ENCODE data around the gene SERTAD2. TPM values are rescaled to one million over a fixed set of nuclear protein-coding genes. Genes with fewer than 3 reads are reported as not detected.
A peak's percentile ranks its signal among the peaks of the same experiment; 100 is the strongest.

SERTAD2 gene
- total and polyA plus RNA-seq, 10 donors, result 10.4 to 61.4 (median 41.1) TPM

DNA sequence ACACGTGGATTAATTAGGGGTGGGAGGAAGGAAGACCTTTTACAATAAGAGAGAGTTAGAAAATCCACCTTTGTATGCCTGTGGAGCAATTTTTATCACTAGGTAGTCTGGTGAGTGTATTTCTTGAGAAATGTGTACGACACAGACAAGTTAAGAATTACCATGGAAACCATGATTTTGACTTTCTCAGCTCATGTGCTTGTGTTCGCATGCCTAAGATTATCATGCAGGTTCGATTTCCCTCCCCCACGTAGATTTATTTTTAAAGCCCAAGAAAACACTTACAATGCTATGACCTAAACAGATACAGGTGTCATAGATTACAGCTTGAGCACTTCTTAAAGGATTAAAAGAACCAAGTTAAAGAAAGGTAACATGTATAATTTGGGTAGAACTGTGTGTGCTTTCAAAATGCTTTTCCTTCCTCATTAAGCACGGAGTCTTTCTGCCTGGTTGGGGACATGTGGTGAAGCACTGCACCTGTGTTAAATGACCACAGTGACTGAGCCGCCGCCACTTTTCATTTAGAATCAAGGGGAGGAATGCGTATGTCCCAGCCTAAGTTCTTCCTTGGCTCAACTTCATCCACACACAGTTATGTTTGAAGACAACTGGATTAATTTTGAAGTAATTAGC lies 16.6 kb downstream of the SERTAD2 start:
- Histone ChIP-seq H3K4me1 (peaks cover 53 to 98% (median 87%) of the 10 kb centered on the region in 6 donors), H3K9me3 (no peaks in the 10 kb centered on the region), H3K36me3 (peaks cover 4 to 49% (median 38%) of the 10 kb centered on the region in 6 donors), H3K4me3 (peak overlapping the region in 1 of 8 donors; percentile 49), H3K27me3 (replicated peaks in 1 of 7) (no peaks in the 10 kb centered on the region), H3K27ac (peak overlapping the region; percentile 66 to 93 (median 80))
- intact Hi-C loops (cut with DNase I; ENCODE audit: low total_unique reads), result no loop called here
- 21 to 35% (median 22%) methylated on average over 9 of the region's 9 CpGs for WGBS, 5 donors
- DNase-seq, result no peak
- TF ChIP-seq POLR2AphosphoS5 (IDR thresholded peaks at IDR 0.05) (peak in 1 of 3 donors; percentile 76), POLR2A (IDR thresholded peaks at IDR 0.05) (peak in 1 of 3 donors; percentile 7)
- TF ChIP-seq, protein P1, sequence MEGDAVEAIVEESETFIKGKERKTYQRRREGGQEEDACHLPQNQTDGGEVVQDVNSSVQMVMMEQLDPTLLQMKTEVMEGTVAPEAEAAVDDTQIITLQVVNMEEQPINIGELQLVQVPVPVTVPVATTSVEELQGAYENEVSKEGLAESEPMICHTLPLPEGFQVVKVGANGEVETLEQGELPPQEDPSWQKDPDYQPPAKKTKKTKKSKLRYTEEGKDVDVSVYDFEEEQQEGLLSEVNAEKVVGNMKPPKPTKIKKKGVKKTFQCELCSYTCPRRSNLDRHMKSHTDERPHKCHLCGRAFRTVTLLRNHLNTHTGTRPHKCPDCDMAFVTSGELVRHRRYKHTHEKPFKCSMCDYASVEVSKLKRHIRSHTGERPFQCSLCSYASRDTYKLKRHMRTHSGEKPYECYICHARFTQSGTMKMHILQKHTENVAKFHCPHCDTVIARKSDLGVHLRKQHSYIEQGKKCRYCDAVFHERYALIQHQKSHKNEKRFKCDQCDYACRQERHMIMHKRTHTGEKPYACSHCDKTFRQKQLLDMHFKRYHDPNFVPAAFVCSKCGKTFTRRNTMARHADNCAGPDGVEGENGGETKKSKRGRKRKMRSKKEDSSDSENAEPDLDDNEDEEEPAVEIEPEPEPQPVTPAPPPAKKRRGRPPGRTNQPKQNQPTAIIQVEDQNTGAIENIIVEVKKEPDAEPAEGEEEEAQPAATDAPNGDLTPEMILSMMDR (IDR thresholded peaks at IDR 0.05 in 8 of 11, conservative IDR thresholded peaks at IDR 0.05 in 3 of 11), result no peak

DNA sequence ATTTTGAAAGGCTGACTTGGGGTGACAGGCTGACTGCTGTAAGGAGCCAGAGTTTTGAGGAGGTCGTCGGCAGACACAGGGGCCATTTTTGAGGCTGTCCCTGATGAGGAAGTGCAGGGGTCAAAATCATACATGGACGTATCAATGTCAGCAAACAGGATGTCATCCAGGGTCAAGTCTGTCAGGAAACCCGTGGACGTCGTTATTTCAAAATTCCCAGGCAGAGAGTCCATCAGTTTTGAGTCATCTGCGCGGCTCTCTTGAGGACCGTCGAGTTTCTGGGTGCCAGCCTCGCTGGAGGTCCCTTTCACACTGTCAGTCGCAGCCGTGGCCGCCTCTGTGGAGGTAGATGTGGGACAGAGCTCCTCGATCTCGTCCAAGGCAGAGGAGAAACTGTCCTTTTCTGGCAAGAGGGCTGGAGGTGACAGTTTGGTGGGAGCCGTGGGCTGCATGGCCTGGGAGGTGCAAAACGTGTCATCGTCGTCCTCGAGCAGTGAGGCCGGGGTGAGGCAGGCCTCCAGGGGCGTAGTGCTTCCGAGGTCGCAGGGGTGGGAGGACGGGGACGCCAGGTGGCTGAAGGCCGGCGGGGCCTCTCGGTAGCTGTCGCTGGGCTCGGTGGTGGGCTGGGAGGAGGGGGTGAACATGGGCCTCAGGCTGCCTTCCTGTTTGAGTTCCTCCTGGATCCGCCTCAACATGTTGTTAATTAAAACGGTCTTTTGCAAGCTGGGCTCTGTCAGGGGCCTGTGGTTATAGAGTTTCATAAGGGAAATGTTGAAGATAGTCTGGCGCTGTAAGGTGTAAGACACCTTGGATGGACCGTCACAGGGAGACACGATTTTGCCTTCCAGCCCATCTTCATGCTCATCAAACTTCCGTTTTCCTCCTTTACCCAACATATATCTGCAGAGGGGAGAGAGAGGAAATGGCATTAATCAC lies 17.5 kb downstream of the SERTAD2 start:
- Histone ChIP-seq H3K36me3 (peaks cover 4 to 54% (median 39%) of the 10 kb centered on the region in 6 donors), H3K4me3 (peak overlapping the region in 2 of 8 donors; percentile 10 to 49), H3K27ac (peak overlapping the region; percentile 66 to 93 (median 80)), H3K4me1 (peaks cover 53 to 89% (median 78%) of the 10 kb centered on the region in 6 donors), H3K27me3 (replicated peaks in 1 of 7) (no peaks in the 10 kb centered on the region), H3K9me3 (no peaks in the 10 kb centered on the region)
- peak; percentile 27 to 80 (median 63) for TF ChIP-seq POLR2AphosphoS5 (IDR thresholded peaks at IDR 0.05)
- no peak for TF ChIP-seq POLR2A (IDR thresholded peaks at IDR 0.05)
- TF ChIP-seq, protein P1 (IDR thresholded peaks at IDR 0.05 in 8 of 11, conservative IDR thresholded peaks at IDR 0.05 in 3 of 11), result peak in 1 of 11 experiments; percentile 14
- intact Hi-C loops (cut with DNase I; ENCODE audit: low total_unique reads), result no loop called here
- peak; percentile 86 for DNase-seq
- 21 to 45% (median 31%) methylated on average over 30 to 38 of the region's 38 CpGs for WGBS, 5 donors

DNA sequence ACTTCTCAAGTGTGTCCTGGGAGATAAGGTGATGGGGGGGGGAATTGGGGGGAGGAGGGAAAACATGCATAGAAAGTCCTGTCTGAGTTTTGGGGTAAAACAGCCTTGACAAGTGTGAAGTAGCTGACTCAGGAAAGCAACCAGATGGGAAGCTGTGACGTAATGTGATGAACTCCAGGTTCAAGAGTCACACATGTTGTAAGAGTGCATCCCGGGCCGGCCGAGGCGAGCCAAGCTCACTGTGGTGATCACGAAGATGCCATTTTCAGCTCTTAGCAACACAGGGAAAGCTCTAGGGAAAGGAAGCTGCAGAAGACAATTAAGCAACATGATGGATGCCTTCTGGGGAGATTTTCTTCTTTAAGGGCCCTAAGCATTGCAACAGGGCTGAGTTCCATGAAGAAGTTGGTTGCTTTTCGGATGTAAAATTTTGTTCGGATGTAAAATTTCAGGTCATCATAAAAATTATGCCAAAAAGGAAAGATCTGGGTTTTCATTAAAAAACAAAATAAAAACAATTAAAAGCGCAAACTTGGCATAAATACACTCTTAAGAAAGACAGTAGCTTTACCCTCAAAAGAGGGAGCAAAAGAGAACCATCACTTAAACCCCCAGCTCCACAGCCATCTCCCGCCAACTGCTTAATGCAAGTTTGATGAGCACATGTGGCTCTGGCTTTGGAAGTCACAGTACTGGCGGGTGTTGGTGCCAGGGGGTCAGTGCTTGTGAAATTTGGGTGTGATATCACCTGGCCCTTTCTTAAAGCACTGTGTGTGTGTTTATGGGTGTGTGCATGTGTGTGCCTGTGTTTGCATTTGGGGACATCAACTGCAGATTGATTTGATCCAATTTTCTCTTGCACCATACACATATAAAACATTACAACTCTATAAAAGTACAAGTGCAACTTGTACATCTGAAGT lies 19.1 kb downstream of the SERTAD2 start:
- DNase-seq, result no peak
- no peaks in the 10 kb centered on the region for H3K9me3 ChIP-seq
- no peak overlapping the region for H3K4me3 ChIP-seq
- no peaks in the 10 kb centered on the region for H3K27me3 ChIP-seq (replicated peaks in 1 of 7)
- TF ChIP-seq, protein P1 (IDR thresholded peaks at IDR 0.05 in 8 of 11, conservative IDR thresholded peaks at IDR 0.05 in 3 of 11), result no peak
- TF ChIP-seq POLR2AphosphoS5 (IDR thresholded peaks at IDR 0.05), result peak in 1 of 3 donors; percentile 42
- H3K27ac ChIP-seq, result peak overlapping the region in 3 of 8 donors; percentile 19 to 43 (median 39)
- intact Hi-C loops (cut with DNase I; ENCODE audit: low total_unique reads), result no loop called here
- WGBS, 5 donors, result 64 to 79% (median 73%) methylated on average over 11 of the region's 11 CpGs
- H3K4me1 ChIP-seq, result peaks cover 43 to 76% (median 63%) of the 10 kb centered on the region in 6 donors
- peaks cover 4 to 66% (median 44%) of the 10 kb centered on the region in 6 donors for H3K36me3 ChIP-seq
